ENCODE results near the gene DIO3. TPM values are rescaled to one million over a fixed set of nuclear protein-coding genes. Genes with fewer than 3 reads are reported as not detected.

The DIO3 gene
- total RNA-seq, 1 donor from 2014 or later = not detected

DNA sequence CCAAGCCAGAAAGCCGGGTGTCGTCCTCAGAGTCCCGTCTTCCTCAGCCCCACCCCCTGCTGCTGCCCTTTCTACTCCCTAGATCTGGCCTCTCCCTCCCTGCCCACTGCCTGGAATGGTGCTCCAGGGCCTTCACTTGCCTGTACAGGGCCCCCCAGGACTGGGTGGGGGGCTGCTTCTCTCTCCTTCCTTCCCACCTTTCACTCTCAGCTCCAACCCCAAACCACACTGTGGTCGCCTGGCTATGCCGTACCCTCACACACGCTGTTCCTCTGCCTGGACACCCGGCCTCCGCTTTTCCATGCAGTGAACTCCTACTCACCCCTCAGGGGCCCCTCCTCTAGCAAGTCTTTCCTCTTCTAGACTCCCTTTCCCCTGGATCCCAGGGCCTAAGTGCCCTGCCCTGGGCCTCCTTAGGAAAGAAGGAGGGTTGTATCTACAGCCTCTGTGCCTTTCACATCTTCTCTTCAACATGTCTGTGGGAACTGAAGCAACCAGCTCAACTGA, 25.5 kb upstream of the DIO3 start:
- Mint-ChIP-seq H3K4me1 (peaks cover 2% of the 10 kb centered on the region), H3K36me3 (ENCODE audit: low read depth) (no peaks in the 10 kb centered on the region), H3K27ac (no peak overlapping the region), H3K4me3 (no peak overlapping the region), H3K9me3 (no peaks in the 10 kb centered on the region), H3K27me3 (peaks cover 7% of the 10 kb centered on the region)
- POLR2A ChIA-PET = no interaction called here
- CTCF ChIA-PET = no interaction called here
- intact Hi-C loops (cut with micrococcal nuclease) = no loop called here
- DNase-seq = no peak
- TF ChIP-seq CTCF (IDR thresholded peaks at IDR 0.05) = no peak
- no peak for ATAC-seq (ENCODE audit: low read depth)

DNA sequence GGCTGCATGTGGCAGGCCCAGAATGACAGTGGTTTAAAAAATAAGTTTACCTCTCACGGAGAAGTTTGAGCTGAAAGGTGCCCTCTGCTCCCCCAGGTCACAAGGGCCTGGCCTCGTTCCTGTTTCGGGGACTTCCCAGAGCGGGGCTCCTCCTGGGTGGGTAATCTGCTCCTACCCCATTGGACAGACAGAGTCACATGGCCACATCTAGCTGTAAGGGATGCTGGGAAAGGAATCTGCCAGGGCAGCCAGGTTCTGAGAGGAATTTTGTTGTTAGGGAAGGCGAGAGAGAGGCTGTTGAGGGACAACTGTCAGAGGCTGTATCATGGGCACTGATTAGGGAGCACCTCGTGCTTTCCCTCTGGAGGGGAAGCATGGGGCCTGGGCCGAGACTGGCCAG, 24.0 kb upstream of the DIO3 start:
- Mint-ChIP-seq H3K27ac (no peak overlapping the region), H3K4me1 (peaks cover 2% of the 10 kb centered on the region), H3K9me3 (no peaks in the 10 kb centered on the region), H3K27me3 (peaks cover 7% of the 10 kb centered on the region), H3K36me3 (ENCODE audit: low read depth) (no peaks in the 10 kb centered on the region), H3K4me3 (no peak overlapping the region)
- ATAC-seq (ENCODE audit: low read depth) (no peak), DNase-seq (no peak)
- CTCF ChIA-PET = no interaction called here
- POLR2A ChIA-PET = no interaction called here
- TF ChIP-seq CTCF (IDR thresholded peaks at IDR 0.05) = no peak
- intact Hi-C loops (cut with micrococcal nuclease) = no loop called here

- CTCF ChIA-PET = no interaction called here
These were observed 22.4 kb upstream of the DIO3 start for GRCh38 chr14:101538878-101539277.

GRCh38 chr14:101539880-101540279, 21.4 kb upstream of the DIO3 start:
- TF ChIP-seq CTCF (IDR thresholded peaks at IDR 0.05) = no peak
- ChIA-PET POLR2A (no interaction called here), CTCF (no interaction called here)
- H3K27me3 Mint-ChIP-seq = peaks cover 5% of the 10 kb centered on the region
- no peaks in the 10 kb centered on the region for H3K36me3 Mint-ChIP-seq (ENCODE audit: low read depth)
- H3K4me3 Mint-ChIP-seq = no peak overlapping the region
- no peak for DNase-seq
- intact Hi-C loops (cut with micrococcal nuclease) = no loop called here
- peaks cover 2% of the 10 kb centered on the region for H3K4me1 Mint-ChIP-seq
- H3K9me3 Mint-ChIP-seq = peaks cover 5% of the 10 kb centered on the region
- ATAC-seq (ENCODE audit: low read depth) = no peak
- no peak overlapping the region for H3K27ac Mint-ChIP-seq

More at GRCh38 chr14:101538878-101539277, 22.4 kb upstream of the DIO3 start:
- peaks cover 5% of the 10 kb centered on the region for H3K27me3 Mint-ChIP-seq
- peaks cover 1% of the 10 kb centered on the region for H3K9me3 Mint-ChIP-seq
- H3K27ac Mint-ChIP-seq = no peak overlapping the region
- POLR2A ChIA-PET = no interaction called here
- DNase-seq (no peak), ATAC-seq (ENCODE audit: low read depth) (no peak)
- no peak for TF ChIP-seq CTCF (IDR thresholded peaks at IDR 0.05)
- H3K4me1 Mint-ChIP-seq = peaks cover 2% of the 10 kb centered on the region
- intact Hi-C loops (cut with micrococcal nuclease) = no loop called here
- H3K36me3 Mint-ChIP-seq (ENCODE audit: low read depth) = no peaks in the 10 kb centered on the region
- H3K4me3 Mint-ChIP-seq = no peak overlapping the region

GRCh38 chr14:101540481-101541462, 20.5 kb upstream of the DIO3 start:
- H3K9me3 Mint-ChIP-seq = peaks cover 5% of the 10 kb centered on the region
- TF ChIP-seq CTCF (IDR thresholded peaks at IDR 0.05) = no peak
- ATAC-seq (ENCODE audit: low read depth) (no peak), DNase-seq (no peak)
- no peak overlapping the region for H3K4me3 Mint-ChIP-seq
- intact Hi-C loops (cut with micrococcal nuclease) = no loop called here
- peaks cover 3% of the 10 kb centered on the region for H3K27me3 Mint-ChIP-seq
- peaks cover 1% of the 10 kb centered on the region for H3K4me1 Mint-ChIP-seq
- H3K27ac Mint-ChIP-seq = no peak overlapping the region
- no peaks in the 10 kb centered on the region for H3K36me3 Mint-ChIP-seq (ENCODE audit: low read depth)
- ChIA-PET POLR2A (no interaction called here), CTCF (no interaction called here)
